ENCODE measurements around the gene NR1H2.
"Not testable (repeated sequence)": the region's sequence is repeated elsewhere in the genome, so short reads cannot be mapped to it uniquely, and the experiment has no call there.

NR1H2 gene

DNA sequence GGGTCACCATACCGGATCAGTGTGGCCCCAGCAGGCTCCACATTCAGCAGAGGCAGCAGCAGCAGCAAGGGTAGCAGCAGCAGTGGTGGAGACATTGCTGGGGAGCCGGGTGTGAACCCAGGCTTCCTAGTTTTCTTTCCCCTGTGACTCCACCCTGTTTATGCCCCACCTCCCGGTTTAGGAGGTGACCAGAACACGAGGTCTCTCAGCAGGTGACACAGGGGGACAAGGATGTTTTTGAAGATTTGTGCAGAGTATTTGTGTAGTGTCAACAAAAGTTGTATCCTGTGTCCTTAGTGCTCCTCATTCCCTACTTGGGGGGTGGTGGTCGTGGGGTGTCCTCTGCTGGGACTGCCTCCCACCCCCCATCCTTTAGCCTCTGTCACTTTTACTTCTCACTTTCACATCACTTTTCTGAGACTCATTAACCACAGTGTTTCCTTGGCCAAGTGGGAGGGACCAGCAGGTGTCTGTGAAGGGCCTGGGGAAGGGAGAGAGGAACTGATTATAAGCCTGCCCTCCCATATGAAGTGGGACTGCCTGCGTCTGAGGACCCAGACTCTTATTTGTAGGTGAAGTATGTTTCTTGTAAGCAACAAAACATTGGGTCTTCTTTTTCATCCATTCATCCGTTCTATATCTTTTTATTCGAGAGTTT is 31.5 kb upstream of the NR1H2 start:
- no peak for DNase-seq (ENCODE audit: low read depth)

DNA sequence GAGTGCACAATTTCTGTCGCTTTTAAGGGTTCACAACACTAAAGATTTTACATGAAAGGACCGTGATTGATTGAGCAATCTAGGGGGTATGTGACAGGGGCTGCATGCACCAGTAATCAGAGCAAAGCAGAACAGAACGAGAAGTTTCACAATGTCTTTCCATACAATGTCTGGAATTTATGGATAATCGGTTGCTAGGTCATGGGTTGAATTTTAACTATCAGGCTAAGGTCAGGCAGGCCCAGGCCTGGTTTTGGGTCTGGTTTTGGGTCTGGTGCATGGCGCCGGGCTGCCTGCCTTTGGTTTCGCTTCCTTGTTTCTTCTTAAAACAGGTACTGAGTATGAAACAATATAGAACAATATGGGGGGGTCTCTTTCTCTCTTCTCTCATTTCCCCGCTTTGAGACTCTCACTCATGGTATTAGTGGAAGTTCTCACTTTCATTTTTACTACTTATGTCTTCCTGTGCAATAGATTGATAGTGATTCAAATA is 29.1 kb upstream of the NR1H2 start:
- DNase-seq (ENCODE audit: low read depth): not testable (repeated sequence)

DNA sequence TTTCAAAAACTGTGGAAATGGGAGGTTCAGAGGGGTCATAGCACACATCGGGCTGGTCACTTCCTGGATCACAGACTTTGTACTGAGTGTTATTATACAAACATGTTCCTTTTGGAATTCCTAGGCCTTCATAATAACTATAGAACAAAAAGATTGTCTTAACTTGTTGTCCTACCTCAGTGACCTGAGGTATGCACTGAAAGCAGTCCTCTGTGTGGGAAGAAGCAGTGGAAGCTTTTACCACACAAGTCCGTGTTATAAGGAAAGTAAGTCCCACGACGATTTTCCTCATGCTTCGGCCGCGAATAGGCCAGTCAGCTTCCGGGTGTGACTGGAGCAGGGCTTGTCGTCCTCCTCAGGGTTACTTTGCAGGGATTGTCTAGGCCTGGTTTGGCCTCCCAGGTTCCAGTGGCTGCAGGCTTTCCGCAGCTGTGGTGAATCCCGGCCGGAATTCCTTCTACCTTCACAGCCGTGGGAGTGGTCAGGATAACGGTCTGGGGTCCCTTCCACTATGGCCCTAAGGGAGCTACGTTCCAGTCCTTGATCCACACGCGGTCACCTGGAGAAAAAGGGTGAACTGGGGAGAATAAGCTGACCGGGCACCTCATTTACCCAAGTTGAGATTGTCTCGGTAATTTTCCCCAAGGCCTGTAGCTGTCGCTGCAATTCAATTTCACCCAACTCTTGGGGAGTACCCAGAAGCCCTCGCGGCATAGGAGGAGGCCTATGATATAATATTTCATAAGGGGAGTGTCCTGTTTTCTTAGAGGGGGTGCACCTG is 26.8 kb upstream of the NR1H2 start:
- no peak for DNase-seq (ENCODE audit: low read depth)

DNA sequence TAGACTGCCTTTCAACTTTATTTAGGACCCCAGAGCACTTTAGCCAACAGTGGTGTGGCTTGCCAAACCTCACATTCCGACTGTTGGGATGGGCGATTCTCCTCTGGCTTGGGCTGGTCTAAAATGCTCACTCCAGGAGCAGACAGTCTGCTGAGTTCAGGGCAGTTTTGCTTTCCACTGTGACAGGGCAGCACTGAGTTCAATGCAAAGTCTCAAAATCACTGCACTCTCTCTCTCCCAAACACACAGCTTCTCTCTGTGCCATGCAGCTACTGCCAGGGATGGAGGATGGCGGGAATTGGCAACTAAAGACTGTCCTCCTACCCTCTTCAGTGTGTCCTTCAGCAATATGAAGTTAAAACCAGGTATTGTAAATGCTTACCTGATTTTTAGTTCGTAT is 24.0 kb upstream of the NR1H2 start:
- no peak for DNase-seq (ENCODE audit: low read depth)

DNA sequence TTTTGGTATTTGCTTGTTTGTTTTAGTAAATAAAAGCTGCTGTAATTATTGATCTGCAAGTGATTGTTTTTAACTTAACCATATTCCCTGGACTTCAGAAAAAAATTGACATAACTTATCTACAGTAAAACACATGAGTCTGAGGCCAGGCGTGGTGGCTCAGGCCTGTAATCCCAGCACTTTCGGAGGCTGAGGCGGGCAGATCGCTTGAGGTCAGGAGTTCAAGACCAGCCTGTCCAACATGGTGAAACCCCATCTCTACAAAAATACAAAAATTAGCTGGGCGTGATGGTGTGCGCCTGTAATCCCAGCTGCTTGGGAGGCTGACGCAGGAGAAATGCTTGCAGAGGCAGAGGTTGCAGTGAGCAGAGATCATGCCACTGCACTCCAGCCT is 22.8 kb upstream of the NR1H2 start:
- DNase-seq (ENCODE audit: low read depth): not testable (repeated sequence)

DNA sequence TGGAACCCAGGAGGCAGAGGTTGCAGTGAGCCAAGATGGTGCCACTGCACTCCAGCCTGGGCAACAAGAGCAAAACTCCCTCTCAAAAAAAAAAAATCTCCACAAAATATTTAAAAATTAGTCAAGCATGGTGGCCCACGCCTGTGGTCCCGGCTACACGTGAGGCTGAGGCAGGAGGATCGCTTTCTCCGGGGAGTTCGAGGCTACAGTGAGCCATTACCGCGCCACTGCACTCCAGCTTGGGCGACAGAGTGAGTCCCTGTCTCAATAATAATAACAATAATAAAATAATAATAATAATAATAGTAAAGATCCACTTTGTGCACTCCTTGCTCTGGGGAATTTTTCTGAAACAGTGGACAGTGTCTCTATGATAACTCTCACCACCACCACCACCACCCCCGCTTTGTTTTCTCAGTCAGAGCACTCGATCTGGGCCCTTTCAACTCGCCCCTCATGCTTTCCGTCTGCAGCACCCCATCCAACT is 19.5 kb upstream of the NR1H2 start:
- DNase-seq (ENCODE audit: low read depth): no peak

DNA sequence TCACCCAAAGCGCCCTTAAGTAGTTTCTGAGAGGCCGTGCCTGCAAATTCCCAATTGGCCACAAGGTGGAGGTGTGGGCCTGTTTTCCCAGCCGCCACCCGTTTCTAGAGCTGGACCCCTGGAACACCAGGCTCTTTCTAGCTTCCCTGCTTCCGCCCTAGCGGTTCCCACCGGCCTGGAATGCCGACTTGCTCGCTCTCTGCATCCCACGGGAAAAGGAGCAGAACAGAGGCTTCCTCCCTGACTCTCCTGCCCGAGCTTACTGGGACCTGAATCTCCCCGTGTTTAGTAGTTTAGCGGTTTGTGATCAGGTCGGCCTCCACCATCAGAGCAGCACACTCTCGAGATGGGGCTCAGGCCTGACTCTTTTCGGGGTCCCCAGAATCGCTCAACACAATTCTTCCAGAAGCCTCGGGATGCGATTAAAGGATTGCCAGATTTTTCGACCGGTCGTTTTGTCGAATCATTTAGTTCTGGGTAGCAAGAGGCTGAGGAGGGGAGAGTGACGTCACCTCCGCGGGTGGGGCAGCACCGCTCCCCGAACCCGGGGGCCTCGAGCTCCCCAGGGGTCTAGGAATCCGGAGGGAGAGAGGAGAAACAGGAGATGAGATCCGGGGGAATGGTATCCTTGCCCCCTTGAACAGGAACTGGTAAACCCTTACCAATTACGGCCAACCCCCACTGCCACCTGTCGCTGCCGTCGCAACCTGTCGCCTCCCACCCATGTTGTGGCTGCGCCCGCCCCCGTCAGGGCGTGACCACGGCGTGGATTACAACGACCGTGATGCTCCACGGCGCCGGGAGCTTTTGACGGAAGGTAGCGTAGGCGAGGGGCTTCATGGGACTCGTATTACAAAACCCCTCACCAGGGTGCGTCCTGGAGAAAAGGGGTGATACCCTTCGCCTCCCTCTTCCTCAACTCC is 18.8 kb upstream of the NR1H2 start:
- peak; percentile 50 for DNase-seq (ENCODE audit: low read depth)

DNA sequence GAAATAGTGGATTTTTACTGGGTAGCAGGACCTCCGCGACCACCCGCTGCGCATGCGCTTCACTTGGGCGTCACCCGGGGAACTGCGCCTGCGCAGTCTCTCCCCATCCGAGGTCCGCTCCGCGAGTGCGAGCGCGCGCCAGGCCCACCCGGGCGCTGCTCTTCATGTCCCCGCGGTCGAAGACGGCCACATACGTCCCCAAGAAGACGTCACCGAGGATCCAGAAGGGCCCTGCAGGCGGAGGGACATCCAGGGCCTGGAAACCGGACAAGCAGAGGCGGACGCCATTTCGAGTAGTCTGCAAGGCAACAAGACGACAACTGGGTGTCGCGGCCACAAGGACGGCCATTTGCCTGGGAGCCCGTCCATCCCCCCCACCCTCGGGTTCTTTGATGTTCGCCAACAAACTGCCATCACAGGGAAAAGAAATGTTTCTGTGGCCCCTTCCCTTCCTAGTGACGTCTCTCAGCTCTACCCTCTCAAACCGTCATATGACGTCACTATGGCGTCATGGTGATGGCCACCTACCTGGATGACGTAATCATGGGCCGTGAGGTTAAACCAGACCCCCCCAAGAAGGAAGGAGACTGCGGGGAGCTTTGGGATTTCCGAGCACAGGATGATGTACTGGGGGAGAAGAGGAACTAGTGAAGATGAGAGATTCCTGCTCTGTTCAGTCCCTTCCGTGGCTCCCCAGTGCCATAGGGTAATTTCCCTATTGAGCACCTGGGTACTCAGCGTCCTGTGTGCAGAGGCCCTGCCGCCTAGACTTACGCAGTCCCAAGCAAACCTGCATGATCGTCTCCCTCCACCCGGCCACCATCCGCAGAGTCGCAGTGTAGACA is 17.6 kb upstream of the NR1H2 start:
- DNase-seq (ENCODE audit: low read depth): no peak

DNA sequence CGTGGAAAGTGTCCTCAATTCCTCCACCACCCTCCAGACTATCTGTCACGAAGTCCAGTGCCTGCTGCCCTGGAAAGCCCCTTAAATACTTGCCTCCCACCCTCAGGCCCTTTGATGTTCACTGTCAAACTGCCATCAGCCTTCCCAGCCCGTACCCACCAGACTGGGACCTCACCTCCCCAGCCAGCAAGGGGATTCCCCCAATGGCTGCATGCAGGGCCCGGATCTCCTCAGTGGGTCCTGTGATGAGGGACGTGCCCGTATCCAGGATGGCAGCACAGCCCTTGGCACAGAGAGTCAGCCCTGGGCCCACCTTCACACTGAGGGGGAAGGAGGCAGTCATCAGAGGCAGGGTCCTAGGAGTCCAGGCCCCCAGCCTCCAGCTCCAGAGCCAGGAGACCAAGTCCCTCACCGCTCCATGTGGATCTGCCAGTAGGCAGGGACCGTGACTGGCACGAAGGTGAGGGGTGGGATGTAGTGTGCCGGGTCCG is 16.9 kb upstream of the NR1H2 start:
- DNase-seq (ENCODE audit: low read depth): no peak

DNA sequence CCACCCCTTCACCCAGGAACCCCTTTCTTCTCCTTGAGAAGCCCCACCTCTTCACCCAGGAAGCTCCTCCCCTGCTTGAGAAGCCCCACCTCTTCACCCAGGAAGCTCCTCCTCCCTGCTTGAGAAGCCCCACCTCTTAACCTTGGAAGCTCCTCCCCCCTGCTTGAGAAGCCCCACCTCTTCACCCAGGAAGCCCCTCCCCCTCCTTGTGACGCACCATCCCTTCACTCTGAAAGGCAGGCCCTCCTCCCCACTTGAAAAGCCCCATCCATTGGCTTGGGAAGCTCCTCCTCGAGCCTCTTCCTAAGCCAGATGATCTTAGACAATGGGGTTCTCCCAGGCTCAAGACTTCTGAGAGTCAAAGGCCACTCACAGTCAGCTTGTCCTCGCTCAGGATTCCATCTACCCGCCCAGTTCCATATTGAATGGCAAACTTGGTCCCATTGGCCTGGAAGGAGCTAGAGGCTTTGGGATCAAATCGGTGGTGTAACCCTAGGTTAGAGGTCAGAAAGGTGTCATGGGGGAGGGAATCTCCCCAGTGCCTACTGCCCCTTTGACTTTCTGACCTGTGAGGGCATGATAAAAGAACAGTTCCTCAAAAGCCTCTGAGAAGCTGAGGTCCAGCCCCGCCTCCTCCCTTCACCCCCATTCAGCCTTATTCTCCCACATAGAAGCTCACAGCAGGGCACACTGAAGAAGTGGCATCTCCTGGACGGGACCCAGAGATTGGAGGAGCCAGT is 14.8 kb upstream of the NR1H2 start:
- peak; percentile 14 for DNase-seq (ENCODE audit: low read depth)

DNA sequence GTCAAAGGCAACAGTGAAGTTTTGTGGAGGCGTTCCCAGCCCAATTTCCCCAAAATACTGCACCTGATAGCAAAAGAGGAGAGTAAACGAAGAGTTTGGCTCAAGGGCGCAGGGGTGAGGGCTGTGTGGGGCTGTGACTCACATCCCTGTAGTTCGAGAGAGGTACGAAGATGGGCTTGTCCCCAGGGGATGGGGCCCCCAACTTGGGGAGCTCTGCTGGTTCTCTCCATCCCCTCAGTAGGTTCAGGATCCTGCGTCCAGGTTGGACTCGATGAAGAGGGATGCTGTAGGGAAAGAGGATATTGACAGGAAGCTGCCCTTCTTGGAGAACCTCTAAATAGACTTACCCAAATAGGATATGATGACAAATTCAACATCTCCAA is 14.2 kb upstream of the NR1H2 start:
- DNase-seq (ENCODE audit: low read depth): no peak

DNA sequence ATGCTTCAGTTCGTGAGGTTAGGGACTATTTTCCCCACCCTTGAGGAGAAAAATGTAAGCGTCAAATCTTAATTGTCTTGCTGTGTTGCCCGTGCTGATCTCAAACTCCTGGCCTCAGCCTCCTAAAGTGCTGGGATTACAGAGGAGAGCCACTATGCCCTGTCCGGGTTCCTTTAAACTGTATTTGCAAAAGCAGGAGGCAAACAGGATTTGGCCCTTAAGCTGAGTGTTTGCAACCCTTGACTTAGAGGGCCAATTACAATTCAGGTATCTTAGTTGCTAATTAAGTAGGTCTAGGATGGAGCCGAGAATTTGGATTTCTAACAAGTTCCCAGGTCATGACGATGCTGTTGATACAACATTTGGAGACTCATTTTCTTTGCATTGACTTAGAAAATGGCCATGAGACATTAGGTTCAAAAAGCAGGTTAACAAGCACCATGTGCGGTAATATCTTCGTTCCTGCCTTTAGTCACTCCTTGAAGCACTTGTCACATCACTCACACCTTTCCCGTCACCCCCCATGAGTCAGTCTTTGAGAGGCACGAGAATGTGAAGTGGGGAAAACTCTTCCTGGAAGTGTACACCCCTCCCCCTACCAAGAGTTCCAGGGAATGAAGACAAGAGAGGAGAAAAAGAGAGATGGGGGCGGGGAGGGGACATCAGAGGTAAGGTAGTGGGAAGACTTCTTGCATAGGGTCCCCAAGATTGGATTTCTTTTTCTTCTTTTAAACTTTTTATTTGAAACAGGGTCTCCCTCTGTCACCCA is 13.4 kb upstream of the NR1H2 start:
- no peak for DNase-seq (ENCODE audit: low read depth)

DNA sequence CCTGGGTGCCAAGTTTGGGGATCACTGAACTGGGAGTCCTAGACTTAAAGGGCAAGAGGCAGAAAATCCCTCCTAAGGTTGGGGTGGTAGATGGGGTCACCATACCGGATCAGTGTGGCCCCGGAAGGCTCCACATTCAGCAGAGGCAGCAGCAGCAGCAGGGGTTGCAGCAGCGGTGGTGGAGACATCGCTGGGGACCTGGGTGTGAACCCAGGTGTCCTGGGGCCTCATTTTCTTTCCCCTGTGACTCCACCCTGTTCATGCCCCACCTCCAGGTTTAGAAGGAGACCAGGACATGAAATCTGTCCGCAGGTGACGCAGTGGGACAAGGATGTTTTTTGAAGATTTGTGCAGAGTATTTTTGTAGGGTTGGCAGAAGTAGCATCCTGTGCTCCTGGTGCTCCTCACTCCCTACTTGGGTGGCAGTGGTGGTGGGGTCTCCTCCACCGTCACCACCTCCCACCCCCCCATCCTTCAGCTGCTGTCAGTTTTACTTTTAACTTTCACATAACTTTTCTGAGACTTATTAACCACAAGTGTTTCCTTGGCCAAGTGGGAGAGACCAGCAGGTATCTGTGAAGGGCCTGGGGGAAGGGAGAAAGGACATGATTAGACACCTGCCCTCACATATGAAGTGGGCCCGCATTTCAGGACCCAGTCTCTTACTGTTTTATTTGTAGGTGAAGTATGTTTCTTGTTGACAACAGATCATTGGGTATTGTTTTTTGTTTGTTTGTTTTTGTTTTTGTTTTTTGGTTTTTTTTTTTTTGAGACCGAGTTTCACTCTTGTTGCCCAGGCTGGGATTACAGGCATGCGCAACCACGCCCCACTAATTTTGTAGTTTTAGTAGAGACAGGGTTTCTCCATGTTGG is 10.6 kb upstream of the NR1H2 start, which contains the start of gene NAPSA:
Gene NAPSA (minus strand): TSS at position 206 of the 873 bp plus-strand sequence. CDS start 18 bp downstream, at position 188.
- no peak for DNase-seq (ENCODE audit: low read depth)

DNA sequence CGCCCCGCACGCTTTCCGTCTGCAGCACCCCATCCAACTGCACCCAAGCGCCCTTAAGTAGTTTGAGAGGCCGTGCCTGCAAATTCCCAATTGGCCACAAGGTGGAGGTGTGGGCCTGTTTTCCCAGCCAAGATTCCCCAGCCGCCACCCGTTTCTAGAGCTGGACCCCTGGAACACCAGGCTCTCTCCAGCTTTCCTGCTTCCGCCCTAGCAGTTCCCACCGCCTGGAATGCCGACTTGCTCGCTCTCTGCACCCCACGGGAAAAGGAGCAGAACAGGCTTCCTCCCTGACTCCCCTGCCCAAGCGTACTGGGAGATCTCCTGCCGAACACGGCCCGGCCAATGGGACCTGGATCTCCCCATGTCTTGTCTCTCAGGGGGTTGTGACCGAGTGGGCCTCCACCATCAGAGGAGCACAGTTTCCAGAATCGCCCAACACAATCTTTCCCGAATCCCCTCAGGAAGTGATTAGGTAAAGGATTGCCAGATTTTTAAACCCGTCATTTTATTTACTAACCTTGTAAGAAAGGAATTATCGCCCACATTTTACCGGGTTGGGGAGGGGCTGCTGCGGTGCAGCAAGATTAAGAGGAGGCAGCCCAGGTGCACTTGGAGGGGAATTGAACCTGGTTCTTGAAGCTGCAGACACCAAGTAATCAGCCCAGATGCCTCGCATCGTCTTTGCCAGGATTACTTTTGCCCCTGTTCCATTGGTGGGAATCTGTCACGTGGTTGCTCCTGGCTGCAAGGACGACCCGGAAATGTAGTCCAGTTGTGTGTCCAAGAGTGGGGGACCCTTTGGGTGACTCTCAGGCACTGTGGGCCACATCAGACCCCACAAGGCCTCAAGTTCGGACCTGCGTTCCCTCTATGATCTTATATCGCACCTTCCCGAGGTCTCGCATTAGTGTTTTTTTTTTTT is 7.3 kb upstream of the NR1H2 start:
- peak; percentile 85 for DNase-seq (ENCODE audit: low read depth)

DNA sequence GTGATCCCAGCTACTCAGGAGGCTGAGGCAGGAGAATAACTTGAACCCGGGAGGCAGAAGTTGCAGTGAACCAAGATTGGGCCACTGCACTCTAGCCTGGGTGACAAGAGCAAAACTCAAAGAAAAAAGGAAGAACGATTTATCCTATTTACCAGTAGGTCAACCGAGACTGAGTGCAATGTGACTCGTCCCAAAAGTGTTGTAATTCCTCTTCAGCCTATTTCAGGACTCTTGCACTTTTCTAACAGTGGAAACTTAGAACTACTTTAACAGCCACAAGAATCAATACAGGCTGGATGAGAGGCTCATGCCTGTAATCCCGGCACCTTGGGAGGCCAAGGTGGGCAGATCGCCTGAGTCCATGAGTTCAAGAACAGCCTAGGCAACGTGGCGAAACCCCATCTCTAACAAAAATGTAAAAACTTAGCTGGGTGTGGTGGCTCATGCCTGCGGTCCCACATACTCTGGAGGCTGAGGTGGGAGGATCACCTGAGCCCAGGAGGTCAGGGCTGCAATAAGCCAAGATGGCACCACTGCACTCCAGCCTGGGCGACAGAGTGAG is 4.3 kb upstream of the NR1H2 start:
- no peak for DNase-seq (ENCODE audit: low read depth)

DNA sequence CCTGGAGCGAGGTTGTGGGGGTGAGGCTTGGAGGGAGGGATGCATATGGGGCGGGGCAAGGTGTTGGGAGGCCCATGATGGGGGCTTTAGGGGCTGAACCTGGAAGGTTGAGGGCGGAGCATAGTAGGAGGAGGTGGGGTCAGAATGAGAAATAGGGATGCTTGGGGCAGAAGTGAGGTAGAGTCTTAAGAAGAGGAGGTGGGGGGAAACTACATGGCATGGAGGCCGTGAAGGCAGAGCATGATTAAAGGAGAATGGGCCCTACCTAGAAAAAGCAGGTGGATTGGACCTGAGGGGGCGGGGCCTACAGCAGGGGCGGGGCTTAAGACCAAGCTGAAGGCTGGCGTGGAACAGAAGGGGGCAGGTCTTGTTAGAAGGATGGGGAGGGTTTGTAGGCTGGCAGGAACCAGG is 799 bp downstream of the NR1H2 start:
- no peak for DNase-seq (ENCODE audit: low read depth)

DNA sequence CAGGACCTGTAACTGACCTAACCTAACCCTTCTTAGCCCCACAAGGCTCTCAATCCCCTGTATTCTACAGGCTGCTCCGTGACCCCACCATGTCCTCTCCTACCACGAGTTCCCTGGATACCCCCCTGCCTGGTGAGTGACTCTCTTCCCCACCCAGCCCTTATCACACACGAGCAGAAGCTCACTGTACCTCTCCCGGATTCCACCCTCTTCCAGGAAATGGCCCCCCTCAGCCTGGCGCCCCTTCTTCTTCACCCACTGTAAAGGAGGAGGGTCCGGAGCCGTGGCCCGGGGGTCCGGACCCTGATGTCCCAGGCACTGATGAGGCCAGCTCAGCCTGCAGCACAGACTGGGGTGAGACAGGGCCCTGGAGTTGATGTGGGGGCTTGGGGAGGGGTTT is 1.3 kb downstream of the NR1H2 start:
- no peak for DNase-seq (ENCODE audit: low read depth)

Measured in ELR (cell line).